CD4-positive, alpha-beta T cell (primary cell): ENCODE results near the gene MS4A3. TPM values are rescaled to one million over a fixed set of nuclear protein-coding genes. Genes with fewer than 3 reads are reported as not detected.
"Not testable (repeated sequence)": the region's sequence is repeated elsewhere in the genome, so short reads cannot be mapped to it uniquely, and the experiment has no call there.

Source experiments
- ATAC-seq: fragments of 200-7000 bp; cut with Tn5 transposase; one replicate; pipeline ENCODE4 v1.10.0; 2022; ENCODE audit warnings: mild to moderate bottlenecking; ENCODE audit not compliant: poor library complexity
- CTCF ChIA-PET: fragments of 350-600 bp; sonication (Branson Sonifier 250); formaldehyde crosslinking; loops from one replicate; lab custom pipeline; 2021; ENCODE audit warnings: antibody characterized with exemption, inconsistent platforms; lab: Charles Lee
- POLR2A ChIA-PET: fragments of 350-600 bp; sonication (Branson Sonifier 250); formaldehyde crosslinking; loops from one replicate; lab custom pipeline; 2021; ENCODE audit warnings: antibody characterized with exemption, inconsistent platforms; lab: Charles Lee
- DNase-seq, 14 experiments: peaks; one replicate each; pipeline ENCODE4 v3.0.0-alpha.2; 2013 to 2020; ENCODE audit warnings: mixed read lengths in 2 of 14
- H3K27ac ChIP-seq, 2 donors: one replicate each; pipeline versions ENCODE4 v1.5.1 to v1.7.0; 2013; ENCODE audit warnings: low read length in 2 of 2, low read depth in 1 of 2, mild to moderate bottlenecking in 1 of 2
- H3K27me3 ChIP-seq, 2 experiments: 1 replicate in 1 of 2; 2 replicates in 1 of 2; pipeline versions ENCODE4 v1.6.1 to v1.7.0; 2013; ENCODE audit warnings: low read length in 2 of 2, control low read depth in 1 of 2, mild to moderate bottlenecking in 1 of 2, moderate library complexity in 1 of 2; ENCODE audit not compliant: insufficient read depth in 2 of 2, control insufficient read depth in 1 of 2
- H3K36me3 ChIP-seq: one replicate; pipeline ENCODE4 v1.6.1; 2013; ENCODE audit warnings: low read length, control low read depth; ENCODE audit not compliant: insufficient read depth
- H3K4me1 ChIP-seq: one replicate; pipeline ENCODE4 v1.6.1; 2013; ENCODE audit warnings: low read length, control low read depth; ENCODE audit not compliant: insufficient read depth
- H3K4me3 ChIP-seq: one replicate; pipeline ENCODE4 v1.5.1; 2013; ENCODE audit warnings: mild to moderate bottlenecking, low read length, moderate library complexity
- H3K9me3 ChIP-seq, 2 experiments: 1 replicate in 1 of 2; 2 replicates in 1 of 2; pipeline versions ENCODE4 v1.6.1 to v1.7.0; 2013; ENCODE audit warnings: low read length in 2 of 2, mild to moderate bottlenecking in 2 of 2, control low read depth in 1 of 2, moderate library complexity in 1 of 2; ENCODE audit not compliant: control insufficient read depth in 1 of 2, insufficient read depth in 1 of 2
- H3K27ac Mint-ChIP-seq: one replicate; pipeline ENCODE4 v1.8.0; 2020; ENCODE audit warnings: mixed read lengths
- H3K27me3 Mint-ChIP-seq: one replicate; pipeline ENCODE4 v1.8.0; 2021; ENCODE audit warnings: mixed read lengths
- H3K36me3 Mint-ChIP-seq: one replicate; pipeline ENCODE4 v1.8.0; 2021; ENCODE audit warnings: low read depth, mixed read lengths
- H3K4me1 Mint-ChIP-seq: one replicate; pipeline ENCODE4 v1.8.0; 2021; ENCODE audit warnings: low read depth, mixed read lengths
- H3K4me3 Mint-ChIP-seq: one replicate; pipeline ENCODE4 v1.8.0; 2020; ENCODE audit warnings: mild to moderate bottlenecking, mixed read lengths
- H3K9me3 Mint-ChIP-seq: one replicate; pipeline ENCODE4 v1.8.0; 2020; ENCODE audit warnings: mixed read lengths
- CTCF ChIP-seq: fragments of 200-600 bp; IDR thresholded peaks from one replicate; pipeline ENCODE4 v1.8.0; 2022; ENCODE audit warnings: antibody characterized with exemption, mild to moderate bottlenecking
- intact Hi-C, 2 experiments: fragments of 100-400 bp; cut with DNase I in 1 of 2; cut with micrococcal nuclease in 1 of 2; formaldehyde crosslinking; loops; one replicate each; pipeline versions ENCODE4 v1.15.1 to v1.9.0; 2023 to 2025; cut with DNase I, micrococcal nuclease
- polyA plus RNA-seq, 2 donors: library from polyadenylated mRNA; unstranded; fragments of 120-200 nt; gene quantifications; one replicate each; pipeline ENCODE4 v1.2.1, GENCODE V29; 2013
- total RNA-seq, 174 experiments: library from RNA in 2 of 174; stranded (reverse) in 2 of 174; gene quantifications; one replicate each; pipeline ENCODE4 v1.2.3 and lab custom pipeline; 2021 to 2026

MS4A3 gene, protein sequence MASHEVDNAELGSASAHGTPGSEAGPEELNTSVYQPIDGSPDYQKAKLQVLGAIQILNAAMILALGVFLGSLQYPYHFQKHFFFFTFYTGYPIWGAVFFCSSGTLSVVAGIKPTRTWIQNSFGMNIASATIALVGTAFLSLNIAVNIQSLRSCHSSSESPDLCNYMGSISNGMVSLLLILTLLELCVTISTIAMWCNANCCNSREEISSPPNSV
- total RNA-seq (not detected), total RNA-seq (lab: John Stamatoyannopoulos, UW) (0 to 28.3 (median 0.26) reads per million in 172 experiments)
- polyA plus RNA-seq (2013, experiment 1 of 2) = 0.08 TPM
- 0.10 TPM for polyA plus RNA-seq (2013, experiment 2 of 2)

DNA sequence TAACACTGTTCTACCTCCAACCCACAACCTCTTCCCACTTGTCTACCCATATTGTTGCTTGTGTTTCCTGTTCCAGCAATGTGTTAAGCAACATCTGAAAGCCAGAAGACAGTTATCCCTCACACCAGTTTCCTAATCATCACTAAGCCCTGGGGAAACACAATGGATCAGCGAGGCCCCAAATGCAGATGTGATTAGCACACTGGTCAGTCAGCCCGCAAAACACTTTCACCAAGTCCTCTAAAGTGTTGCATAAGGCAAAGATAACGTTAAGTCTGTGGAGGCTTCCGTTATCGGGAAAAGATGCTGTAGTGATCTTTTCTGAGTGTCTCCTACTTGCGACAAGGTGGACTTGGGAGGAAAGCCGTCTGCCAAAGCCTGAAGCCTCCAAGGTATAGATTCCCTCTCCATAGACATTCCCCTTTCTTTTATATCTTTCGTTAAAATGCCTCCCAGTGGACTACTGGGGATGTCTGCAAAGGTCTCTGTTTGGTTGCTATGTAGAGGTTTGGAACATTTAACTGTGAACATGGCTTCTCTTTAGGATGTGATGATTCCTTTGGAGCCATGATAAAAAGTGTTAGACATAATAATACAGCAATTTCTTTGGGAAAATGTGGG is at the start of gene MS4A3:
Gene MS4A3, plus strand, starts transcription at position 317 of the 621 bp plus-strand sequence. CDS start 4,496 bp downstream, outside the sequence.
- Mint-ChIP-seq H3K4me3 (no peak within 1 kb of the TSS), H3K27ac (no peak within 1 kb of the TSS), H3K27me3 (no peaks in the 10 kb centered on the region), H3K9me3 (no peaks in the 10 kb centered on the region), H3K36me3 (no peaks in the 10 kb centered on the region), H3K4me1 (no peaks in the 10 kb centered on the region)
- intact Hi-C loops = no loop called here
- Histone ChIP-seq H3K4me1 (no peaks in the 10 kb centered on the region), H3K4me3 (no peak within 1 kb of the TSS), H3K27me3 (no peaks in the 10 kb centered on the region), H3K9me3 (no peaks in the 10 kb centered on the region), H3K27ac (no peak within 1 kb of the TSS), H3K36me3 (no peaks in the 10 kb centered on the region)
- ChIA-PET CTCF (no interaction called here), POLR2A (no interaction called here)
- ATAC-seq (no peak), DNase-seq (no peak)
- no peak for TF ChIP-seq CTCF

- intact Hi-C loops = no loop called here
- ChIA-PET POLR2A (no interaction called here), CTCF (no interaction called here)
- TF ChIP-seq CTCF = no peak
- Mint-ChIP-seq H3K36me3 (no peaks in the 10 kb centered on the region), H3K27me3 (peaks cover 5% of the 10 kb centered on the region), H3K9me3 (no peaks in the 10 kb centered on the region), H3K4me3 (no peak within 1 kb of the TSS), H3K4me1 (no peaks in the 10 kb centered on the region), H3K27ac (no peak within 1 kb of the TSS)
- Histone ChIP-seq H3K9me3 (peaks cover 0 to 7% of the 10 kb centered on the region in 2 experiments), H3K27me3 (peaks cover 0 to 3% of the 10 kb centered on the region in 2 experiments), H3K4me3 (no peak within 1 kb of the TSS), H3K4me1 (no peaks in the 10 kb centered on the region), H3K27ac (no peak within 1 kb of the TSS), H3K36me3 (no peaks in the 10 kb centered on the region)
- ATAC-seq (no peak), DNase-seq (no peak)
These were observed 39.6 kb upstream of the MS4A3 start, which contains the start of gene OOSP4B for GRCh38 chr11:60016881-60017280. TSS of gene OOSP4B (plus strand) at chr11:60017181.

DNA sequence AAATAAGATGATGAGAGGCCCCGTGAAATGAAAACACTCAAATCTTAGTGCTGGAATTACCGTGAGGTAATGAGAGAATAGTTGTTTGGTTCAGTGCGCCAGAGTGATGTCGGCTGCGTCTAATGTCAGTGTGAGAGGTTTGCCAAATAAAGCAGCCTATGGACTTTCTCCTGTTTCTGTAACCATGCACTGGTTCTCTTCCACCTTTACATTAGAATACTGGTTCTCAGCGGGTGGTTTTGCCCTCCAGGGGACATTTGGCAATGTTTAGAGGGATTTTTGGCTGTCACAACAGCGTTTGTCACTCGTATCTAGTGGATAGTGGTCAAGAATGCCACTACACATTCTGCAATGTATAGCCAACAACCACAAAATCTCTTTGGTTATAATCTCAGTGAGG is 38.4 kb upstream of the MS4A3 start:
- Mint-ChIP-seq H3K4me1 (no peaks in the 10 kb centered on the region), H3K4me3 (no peak overlapping the region), H3K36me3 (no peaks in the 10 kb centered on the region), H3K27ac (no peak overlapping the region), H3K9me3 (no peaks in the 10 kb centered on the region), H3K27me3 (peaks cover 5% of the 10 kb centered on the region)
- Histone ChIP-seq H3K27me3 (peaks cover 0 to 3% of the 10 kb centered on the region in 2 experiments), H3K4me3 (no peak overlapping the region), H3K27ac (no peak overlapping the region), H3K9me3 (peaks cover 0 to 7% of the 10 kb centered on the region in 2 experiments), H3K4me1 (no peaks in the 10 kb centered on the region), H3K36me3 (no peaks in the 10 kb centered on the region)
- no peak for DNase-seq
- no peak for TF ChIP-seq CTCF
- intact Hi-C loops = no loop called here
- POLR2A ChIA-PET = no interaction called here
- no peak for ATAC-seq
- CTCF ChIA-PET = no interaction called here

DNA sequence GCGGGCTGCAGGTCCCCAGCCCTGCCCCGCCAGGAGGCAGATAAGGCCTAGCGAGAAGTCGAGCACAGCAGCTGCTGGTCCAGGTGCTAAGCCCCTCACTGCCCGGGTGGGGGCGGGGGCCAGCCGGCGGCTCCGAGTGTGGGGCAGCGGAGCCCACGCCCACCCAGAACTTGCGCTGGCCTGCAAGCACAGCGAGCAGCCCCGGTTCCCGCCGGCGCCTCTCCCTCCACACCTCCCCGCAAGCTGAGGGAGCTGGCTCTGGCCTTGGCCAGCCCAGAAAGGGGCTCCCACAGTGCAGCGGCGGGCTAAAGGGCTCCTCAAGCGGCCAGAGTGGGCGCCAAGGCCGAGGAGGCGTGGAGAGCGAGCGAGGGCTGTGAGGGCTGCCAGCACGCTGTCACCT is 36.1 kb upstream of the MS4A3 start:
- H3K27me3 ChIP-seq, H3K36me3 ChIP-seq, POLR2A ChIA-PET, H3K27ac ChIP-seq, H3K36me3 Mint-ChIP-seq, ATAC-seq, intact Hi-C loops, H3K4me1 Mint-ChIP-seq, H3K4me3 Mint-ChIP-seq, H3K4me3 ChIP-seq, H3K27me3 Mint-ChIP-seq, H3K4me1 ChIP-seq, H3K27ac Mint-ChIP-seq, H3K9me3 ChIP-seq, H3K9me3 Mint-ChIP-seq, CTCF ChIA-PET: not testable (repeated sequence)
- DNase-seq = peak in 1 of 14 experiments; percentile 3
